Vagina (tissue), 2 donors: ENCODE measurements around the gene PHF14. TPM values are rescaled to one million over a fixed set of nuclear protein-coding genes. Genes with fewer than 3 reads are reported as not detected.

Experiments used
- DNase-seq, 2 donors: peaks; one replicate each; pipeline ENCODE4 v3.0.0-alpha.2; 2017; ENCODE audit errors: extremely low spot score in 2 of 2
- H3K27ac ChIP-seq: fragments of 200-600 bp; sonication (generic); one replicate; pipeline ENCODE4 v1.5.1; 2019
- H3K27me3 ChIP-seq: fragments of 200-600 bp; sonication (generic); one replicate; pipeline ENCODE4 v1.5.1; 2019
- H3K36me3 ChIP-seq, 2 donors: fragments of 200-600 bp; sonication (generic); one replicate each; pipeline ENCODE4 v1.5.1; 2017 to 2019
- H3K4me1 ChIP-seq: fragments of 200-600 bp; sonication (generic); one replicate; pipeline ENCODE4 v1.5.1; 2019
- H3K4me3 ChIP-seq, 2 donors: fragments of 200-600 bp; sonication (generic); 1 replicate in 1 of 2; 2 replicates in 1 of 2; pipeline ENCODE4 v1.5.1; 2016 to 2019
- H3K9me3 ChIP-seq: fragments of 200-600 bp; sonication (generic); one replicate; pipeline ENCODE4 v1.5.1; 2019
- POLR2A ChIP-seq, 2 donors: fragments of 450-650 bp; IDR thresholded peaks; one replicate each; pipeline ENCODE4 v1.6.1; 2017; ENCODE audit warnings: antibody characterized with exemption in 2 of 2, mild to moderate bottlenecking in 2 of 2, moderate library complexity in 2 of 2
- POLR2AphosphoS5 ChIP-seq, 2 donors: sonication (generic); formaldehyde crosslinking; IDR thresholded peaks; one replicate each; pipeline ENCODE4 v1.9.0; 2017; ENCODE audit warnings: antibody characterized with exemption in 2 of 2, mild to moderate bottlenecking in 2 of 2, low read depth in 1 of 2; ENCODE audit not compliant: insufficient read depth in 1 of 2
- intact Hi-C: fragments of 100-400 bp; cut with DNase I; formaldehyde crosslinking; loops from one replicate; pipeline ENCODE4 v1.15.1; 2023
- total RNA-seq: library from RNA; depleted of rRNA; stranded (reverse); fragments of >200 nt; gene quantifications from one replicate; pipeline ENCODE4 v1.2.3, GENCODE V29; 2016
- TF ChIP-seq, protein P1 (sequence below), 3 experiments: fragments of 450-650 bp in 2 of 3; fragments of 200-600 bp in 1 of 3; sonication (generic) in 1 of 3; IDR thresholded peaks; one replicate each; pipeline ENCODE4 v1.5.1; 2017 to 2019; ENCODE audit warnings: antibody characterized with exemption in 3 of 3, mild to moderate bottlenecking in 2 of 3, moderate library complexity in 2 of 3

Gene PHF14
- total RNA-seq, 1 donor from 2014 or later, result 43.5 TPM

- Histone ChIP-seq H3K27ac (no peak overlapping the region), H3K4me1 (no peaks in the 10 kb centered on the region), H3K27me3 (no peaks in the 10 kb centered on the region), H3K9me3 (no peaks in the 10 kb centered on the region), H3K4me3 (no peak overlapping the region), H3K36me3 (peaks cover 0 to 13% of the 10 kb centered on the region in 2 donors)
- DNase-seq, result no peak
- intact Hi-C loops, result no loop called here
- TF ChIP-seq POLR2AphosphoS5 (IDR thresholded peaks at IDR 0.05; ENCODE audit: insufficient read depth in 1 of 2, low read depth in 1 of 2) (no peak), POLR2A (IDR thresholded peaks at IDR 0.05) (no peak)
- TF ChIP-seq, protein P1, sequence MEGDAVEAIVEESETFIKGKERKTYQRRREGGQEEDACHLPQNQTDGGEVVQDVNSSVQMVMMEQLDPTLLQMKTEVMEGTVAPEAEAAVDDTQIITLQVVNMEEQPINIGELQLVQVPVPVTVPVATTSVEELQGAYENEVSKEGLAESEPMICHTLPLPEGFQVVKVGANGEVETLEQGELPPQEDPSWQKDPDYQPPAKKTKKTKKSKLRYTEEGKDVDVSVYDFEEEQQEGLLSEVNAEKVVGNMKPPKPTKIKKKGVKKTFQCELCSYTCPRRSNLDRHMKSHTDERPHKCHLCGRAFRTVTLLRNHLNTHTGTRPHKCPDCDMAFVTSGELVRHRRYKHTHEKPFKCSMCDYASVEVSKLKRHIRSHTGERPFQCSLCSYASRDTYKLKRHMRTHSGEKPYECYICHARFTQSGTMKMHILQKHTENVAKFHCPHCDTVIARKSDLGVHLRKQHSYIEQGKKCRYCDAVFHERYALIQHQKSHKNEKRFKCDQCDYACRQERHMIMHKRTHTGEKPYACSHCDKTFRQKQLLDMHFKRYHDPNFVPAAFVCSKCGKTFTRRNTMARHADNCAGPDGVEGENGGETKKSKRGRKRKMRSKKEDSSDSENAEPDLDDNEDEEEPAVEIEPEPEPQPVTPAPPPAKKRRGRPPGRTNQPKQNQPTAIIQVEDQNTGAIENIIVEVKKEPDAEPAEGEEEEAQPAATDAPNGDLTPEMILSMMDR (IDR thresholded peaks at IDR 0.05), result no peak
Observed at GRCh38 chr7:11026452-11027359, 53.0 kb downstream of the PHF14 start.

- DNase-seq, result no peak
Observed at GRCh38 chr7:11035661-11036060, 62.0 kb downstream of the PHF14 start.

DNA sequence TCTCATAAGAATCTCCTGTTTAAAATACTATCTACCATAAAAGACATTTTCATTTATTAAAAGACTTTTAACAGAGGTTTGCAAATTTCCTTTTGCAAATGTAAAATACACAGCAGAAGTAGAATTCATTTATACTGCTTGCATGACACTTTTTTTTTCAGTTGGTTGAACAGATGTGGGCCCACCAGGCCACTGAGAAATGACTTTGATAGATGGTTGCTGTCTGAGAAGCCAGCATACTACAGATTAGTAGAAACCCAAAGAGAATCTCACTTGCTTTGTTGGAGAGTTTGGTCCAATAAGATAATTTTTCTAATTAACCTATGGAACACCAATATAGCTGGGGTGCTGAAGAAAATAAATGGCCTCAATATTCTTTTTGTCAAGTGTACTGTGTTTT is 66.3 kb downstream of the PHF14 start:
- TF ChIP-seq POLR2A (IDR thresholded peaks at IDR 0.05), result no peak
- TF ChIP-seq, protein P1 (IDR thresholded peaks at IDR 0.05), result no peak
- TF ChIP-seq POLR2AphosphoS5 (IDR thresholded peaks at IDR 0.05; ENCODE audit: insufficient read depth in 1 of 2, low read depth in 1 of 2), result no peak
- H3K27me3 ChIP-seq, result no peaks in the 10 kb centered on the region
- H3K4me1 ChIP-seq, result no peaks in the 10 kb centered on the region
- no peak for DNase-seq
- no peak overlapping the region for H3K27ac ChIP-seq
- intact Hi-C loops, result no loop called here
- H3K4me3 ChIP-seq, result no peak overlapping the region
- peaks cover 0 to 18% of the 10 kb centered on the region in 2 donors for H3K36me3 ChIP-seq
- no peaks in the 10 kb centered on the region for H3K9me3 ChIP-seq

More at GRCh38 chr7:11035661-11036060, 62.0 kb downstream of the PHF14 start:
- Histone ChIP-seq H3K36me3 (peaks cover 0 to 18% of the 10 kb centered on the region in 2 donors), H3K27me3 (no peaks in the 10 kb centered on the region), H3K4me1 (no peaks in the 10 kb centered on the region), H3K9me3 (no peaks in the 10 kb centered on the region), H3K4me3 (no peak overlapping the region), H3K27ac (no peak overlapping the region)
- intact Hi-C loops, result no loop called here
- TF ChIP-seq, protein P1 (IDR thresholded peaks at IDR 0.05), result no peak
- TF ChIP-seq POLR2A (IDR thresholded peaks at IDR 0.05) (no peak), POLR2AphosphoS5 (IDR thresholded peaks at IDR 0.05; ENCODE audit: insufficient read depth in 1 of 2, low read depth in 1 of 2) (no peak)

- no peaks in the 10 kb centered on the region for H3K27me3 ChIP-seq
- no peak overlapping the region for H3K27ac ChIP-seq
- no peaks in the 10 kb centered on the region for H3K36me3 ChIP-seq
- DNase-seq, result no peak
- no peak for TF ChIP-seq POLR2A (IDR thresholded peaks at IDR 0.05)
- TF ChIP-seq, protein P1 (IDR thresholded peaks at IDR 0.05), result no peak
- TF ChIP-seq POLR2AphosphoS5 (IDR thresholded peaks at IDR 0.05; ENCODE audit: insufficient read depth in 1 of 2, low read depth in 1 of 2), result no peak
- no peak overlapping the region for H3K4me3 ChIP-seq
- no peaks in the 10 kb centered on the region for H3K9me3 ChIP-seq
- intact Hi-C loops, result no loop called here
- no peaks in the 10 kb centered on the region for H3K4me1 ChIP-seq
Observed at GRCh38 chr7:11054033-11054432, 80.4 kb downstream of the PHF14 start.

- no peak for DNase-seq
- intact Hi-C loops, result no loop called here
- H3K9me3 ChIP-seq, result no peaks in the 10 kb centered on the region
- H3K27me3 ChIP-seq, result no peaks in the 10 kb centered on the region
- no peak overlapping the region for H3K27ac ChIP-seq
- no peak overlapping the region for H3K4me3 ChIP-seq
- H3K36me3 ChIP-seq, result peaks cover 0 to 19% of the 10 kb centered on the region in 2 donors
- TF ChIP-seq, protein P1 (IDR thresholded peaks at IDR 0.05), result no peak
- no peak for TF ChIP-seq POLR2A (IDR thresholded peaks at IDR 0.05)
- TF ChIP-seq POLR2AphosphoS5 (IDR thresholded peaks at IDR 0.05; ENCODE audit: insufficient read depth in 1 of 2, low read depth in 1 of 2), result no peak
- no peaks in the 10 kb centered on the region for H3K4me1 ChIP-seq
Observed at GRCh38 chr7:11060893-11061292, 87.2 kb downstream of the PHF14 start.
